ENCODE measurements around the gene AGO1.
"Not testable (repeated sequence)": the region's sequence is repeated elsewhere in the genome, so short reads cannot be mapped to it uniquely, and the experiment has no call there.

Gene AGO1

GRCh38 chr1:35887508-35887907 is 4.5 kb downstream of the AGO1 start:
- no peaks in the 10 kb centered on the region for H3K9me3 ChIP-seq (ENCODE audit: control insufficient read depth, low read length)
- no peak overlapping the region for H3K18ac ChIP-seq (ENCODE audit: low read depth in 1 of 2, low read length in 2 of 2)
- H4K8ac ChIP-seq (ENCODE audit: low read length) = no peak overlapping the region
- H3K4me1 ChIP-seq (ENCODE audit: control insufficient read depth, insufficient read depth, low read depth, low read length) = peaks cover 18% of the 10 kb centered on the region
- no peak overlapping the region for H3K4me3 ChIP-seq (ENCODE audit: insufficient read depth in 1 of 2, low read depth in 1 of 2, low read length in 2 of 2)
- no peak overlapping the region for H3K9ac ChIP-seq (ENCODE audit: low read length)
- no peak overlapping the region for H2AFZ ChIP-seq (ENCODE audit: low read depth, low read length)
- H3K4ac ChIP-seq (ENCODE audit: low read depth in 1 of 2, low read length in 2 of 2) = no peak overlapping the region
- H4K91ac ChIP-seq (ENCODE audit: low read length) = no peak overlapping the region
- H2BK120ac ChIP-seq (ENCODE audit: low read depth, low read length) = no peak overlapping the region
- no peaks in the 10 kb centered on the region for H3K27me3 ChIP-seq (ENCODE audit: control insufficient read depth in 1 of 2, insufficient read depth in 1 of 2, low read length in 2 of 2)
- peaks cover 29% of the 10 kb centered on the region for H3K79me1 ChIP-seq (replicated peaks; ENCODE audit: low read length, poor library complexity, severe bottlenecking)
- H3K36me3 ChIP-seq (ENCODE audit: control insufficient read depth in 1 of 2, insufficient read depth in 2 of 2, low read depth in 1 of 2, low read length in 2 of 2) = peaks cover 10 to 35% of the 10 kb centered on the region in 2 experiments
- H2BK15ac ChIP-seq (ENCODE audit: low read depth, poor library complexity, severe bottlenecking) = no peak overlapping the region
- WGBS = 73% methylated on average over 2 of the region's 2 CpGs
- H3K27ac ChIP-seq (ENCODE audit: low read length, poor library complexity, severe bottlenecking) = no peak overlapping the region
- H3K23ac ChIP-seq (ENCODE audit: low read length in 2 of 2) = no peak overlapping the region
- H2BK12ac ChIP-seq (ENCODE audit: low read length in 2 of 2) = no peak overlapping the region
- no peak overlapping the region for H3K14ac ChIP-seq (ENCODE audit: low read length in 2 of 2)
- H2AK5ac ChIP-seq (ENCODE audit: low read length, severe bottlenecking) = no peak overlapping the region
- DNase-seq = no peak
- H2BK5ac ChIP-seq (ENCODE audit: low read depth, low read length, poor library complexity, severe bottlenecking) = no peak overlapping the region
- H3K4me2 ChIP-seq (ENCODE audit: low read length, poor library complexity, severe bottlenecking) = no peak overlapping the region

GRCh38 chr1:35888255-35888654 is 5.2 kb downstream of the AGO1 start:
- H3K4me3 ChIP-seq (ENCODE audit: insufficient read depth in 1 of 2, low read depth in 1 of 2, low read length in 2 of 2) = no peak overlapping the region
- H2BK12ac ChIP-seq (ENCODE audit: low read length in 2 of 2) = no peak overlapping the region
- no peak overlapping the region for H2BK5ac ChIP-seq (ENCODE audit: low read depth, low read length, poor library complexity, severe bottlenecking)
- no peaks in the 10 kb centered on the region for H3K27me3 ChIP-seq (ENCODE audit: control insufficient read depth in 1 of 2, insufficient read depth in 1 of 2, low read length in 2 of 2)
- H3K4ac ChIP-seq (ENCODE audit: low read depth in 1 of 2, low read length in 2 of 2) = no peak overlapping the region
- H3K23ac ChIP-seq (ENCODE audit: low read length in 2 of 2) = no peak overlapping the region
- H3K18ac ChIP-seq (ENCODE audit: low read depth in 1 of 2, low read length in 2 of 2) = no peak overlapping the region
- no peak overlapping the region for H3K9ac ChIP-seq (ENCODE audit: low read length)
- no peak overlapping the region for H2AK5ac ChIP-seq (ENCODE audit: low read length, severe bottlenecking)
- no peaks in the 10 kb centered on the region for H3K9me3 ChIP-seq (ENCODE audit: control insufficient read depth, low read length)
- no peak overlapping the region for H3K14ac ChIP-seq (ENCODE audit: low read length in 2 of 2)
- H2AFZ ChIP-seq (ENCODE audit: low read depth, low read length) = no peak overlapping the region
- no peak overlapping the region for H4K8ac ChIP-seq (ENCODE audit: low read length)
- no peak overlapping the region for H4K91ac ChIP-seq (ENCODE audit: low read length)
- WGBS = 96% methylated on average over 11 of the region's 11 CpGs
- no peak overlapping the region for H3K27ac ChIP-seq (ENCODE audit: low read length, poor library complexity, severe bottlenecking)
- H2BK120ac ChIP-seq (ENCODE audit: low read depth, low read length) = no peak overlapping the region
- H3K4me1 ChIP-seq (ENCODE audit: control insufficient read depth, insufficient read depth, low read depth, low read length) = peaks cover 15% of the 10 kb centered on the region
- no peak overlapping the region for H3K4me2 ChIP-seq (ENCODE audit: low read length, poor library complexity, severe bottlenecking)
- peaks cover 28% of the 10 kb centered on the region for H3K79me1 ChIP-seq (replicated peaks; ENCODE audit: low read length, poor library complexity, severe bottlenecking)
- no peak for DNase-seq
- H2BK15ac ChIP-seq (ENCODE audit: low read depth, poor library complexity, severe bottlenecking) = no peak overlapping the region
- H3K36me3 ChIP-seq (ENCODE audit: control insufficient read depth in 1 of 2, insufficient read depth in 2 of 2, low read depth in 1 of 2, low read length in 2 of 2) = peaks cover 15 to 42% of the 10 kb centered on the region in 2 experiments

- H3K4ac ChIP-seq (ENCODE audit: low read depth in 1 of 2, low read length in 2 of 2); H3K14ac ChIP-seq (ENCODE audit: low read length in 2 of 2); H3K4me2 ChIP-seq (ENCODE audit: low read length, poor library complexity, severe bottlenecking); H2BK120ac ChIP-seq (ENCODE audit: low read depth, low read length); H3K27ac ChIP-seq (ENCODE audit: low read length, poor library complexity, severe bottlenecking); H2BK5ac ChIP-seq (ENCODE audit: low read depth, low read length, poor library complexity, severe bottlenecking); H3K18ac ChIP-seq (ENCODE audit: low read depth in 1 of 2, low read length in 2 of 2); DNase-seq; H4K8ac ChIP-seq (ENCODE audit: low read length); H3K4me3 ChIP-seq (ENCODE audit: insufficient read depth in 1 of 2, low read depth in 1 of 2, low read length in 2 of 2); H2AFZ ChIP-seq (ENCODE audit: low read depth, low read length); H3K27me3 ChIP-seq (ENCODE audit: control insufficient read depth in 1 of 2, insufficient read depth in 1 of 2, low read length in 2 of 2); H3K9me3 ChIP-seq (ENCODE audit: control insufficient read depth, low read length); H4K91ac ChIP-seq (ENCODE audit: low read length); H3K9ac ChIP-seq (ENCODE audit: low read length); H2BK15ac ChIP-seq (ENCODE audit: low read depth, poor library complexity, severe bottlenecking); H2AK5ac ChIP-seq (ENCODE audit: low read length, severe bottlenecking); H2BK12ac ChIP-seq (ENCODE audit: low read length in 2 of 2); H3K23ac ChIP-seq (ENCODE audit: low read length in 2 of 2): not testable (repeated sequence)
- Histone ChIP-seq H3K79me1 (replicated peaks; ENCODE audit: low read length, poor library complexity, severe bottlenecking) (peaks cover 23% of the 10 kb centered on the region), H3K4me1 (ENCODE audit: control insufficient read depth, insufficient read depth, low read depth, low read length) (peaks cover 14% of the 10 kb centered on the region), H3K36me3 (ENCODE audit: control insufficient read depth in 1 of 2, insufficient read depth in 2 of 2, low read depth in 1 of 2, low read length in 2 of 2) (peaks cover 22 to 50% of the 10 kb centered on the region in 2 experiments)
- 100% methylated on average over 3 of the region's 3 CpGs for WGBS
Observed at GRCh38 chr1:35888981-35889380, 6.0 kb downstream of the AGO1 start.

- no peak overlapping the region for H3K18ac ChIP-seq (ENCODE audit: low read depth in 1 of 2, low read length in 2 of 2)
- H4K91ac ChIP-seq (ENCODE audit: low read length) = no peak overlapping the region
- H2AFZ ChIP-seq (ENCODE audit: low read depth, low read length) = no peak overlapping the region
- no peak overlapping the region for H3K14ac ChIP-seq (ENCODE audit: low read length in 2 of 2)
- peaks cover 33 to 87% of the 10 kb centered on the region in 2 experiments for H3K36me3 ChIP-seq (ENCODE audit: control insufficient read depth in 1 of 2, insufficient read depth in 2 of 2, low read depth in 1 of 2, low read length in 2 of 2)
- peaks cover 8% of the 10 kb centered on the region for H3K79me1 ChIP-seq (replicated peaks; ENCODE audit: low read length, poor library complexity, severe bottlenecking)
- 98% methylated on average over 14 of the region's 14 CpGs for WGBS
- no peaks in the 10 kb centered on the region for H3K27me3 ChIP-seq (ENCODE audit: control insufficient read depth in 1 of 2, insufficient read depth in 1 of 2, low read length in 2 of 2)
- no peak overlapping the region for H3K27ac ChIP-seq (ENCODE audit: low read length, poor library complexity, severe bottlenecking)
- no peak for DNase-seq
- H3K4me1 ChIP-seq (ENCODE audit: control insufficient read depth, insufficient read depth, low read depth, low read length) = peaks cover 4% of the 10 kb centered on the region
- no peak overlapping the region for H3K23ac ChIP-seq (ENCODE audit: low read length in 2 of 2)
- no peak overlapping the region for H2BK12ac ChIP-seq (ENCODE audit: low read length in 2 of 2)
- no peak overlapping the region for H3K4ac ChIP-seq (ENCODE audit: low read depth in 1 of 2, low read length in 2 of 2)
- H2AK5ac ChIP-seq (ENCODE audit: low read length, severe bottlenecking) = no peak overlapping the region
- no peak overlapping the region for H4K8ac ChIP-seq (ENCODE audit: low read length)
- H2BK120ac ChIP-seq (ENCODE audit: low read depth, low read length) = no peak overlapping the region
- no peak overlapping the region for H2BK15ac ChIP-seq (ENCODE audit: low read depth, poor library complexity, severe bottlenecking)
- H3K4me3 ChIP-seq (ENCODE audit: insufficient read depth in 1 of 2, low read depth in 1 of 2, low read length in 2 of 2) = no peak overlapping the region
- H2BK5ac ChIP-seq (ENCODE audit: low read depth, low read length, poor library complexity, severe bottlenecking) = no peak overlapping the region
- no peak overlapping the region for H3K4me2 ChIP-seq (ENCODE audit: low read length, poor library complexity, severe bottlenecking)
- H3K9ac ChIP-seq (ENCODE audit: low read length) = no peak overlapping the region
- no peaks in the 10 kb centered on the region for H3K9me3 ChIP-seq (ENCODE audit: control insufficient read depth, low read length)
Observed at GRCh38 chr1:35893051-35893879, 10.3 kb downstream of the AGO1 start.

Data from mesenchymal stem cell (in vitro differentiated cells and primary cell).